K562 (cell line): ENCODE data around the gene BACE1. TPM values are rescaled to one million over a fixed set of nuclear protein-coding genes. Genes with fewer than 3 reads are reported as not detected.

Source experiments
- ATAC-seq: fragments of 200-7000 bp; cut with Tn5 transposase; 3 replicates; pipeline ENCODE4 v1.9.1; 2020; ENCODE audit warnings: moderate library complexity
- BruUV-seq: library from RNA; stranded (reverse); fragments of 400-500 nt; replicated peaks from 2 replicates; lab custom pipeline; 2021; lab: Mats Ljungman, UMichigan
- CTCF ChIA-PET: fragments of 300-600 bp; formaldehyde crosslinking; extraction: SDS; loops from one replicate; lab custom pipeline; 2021; ENCODE audit warnings: low intra/inter-chr PET ratio; lab: Yijun Ruan, JAX
- POLR2A ChIA-PET: fragments of 300-600, 350-650 bp; sonication (Branson Sonifier 250); formaldehyde crosslinking; extraction: SDS; loops from one replicate; lab custom pipeline; 2021; ENCODE audit warnings: antibody characterized with exemption, inconsistent platforms; lab: Yijun Ruan, JAX
- DNase-seq, 4 experiments: peaks; one replicate each; pipeline versions ENCODE4 v3.0.0 to v3.0.0-alpha.2; 2011 to 2018; ENCODE audit warnings: low spot score in 3 of 4, mixed read lengths in 3 of 4; ENCODE audit errors: extremely low read depth in 1 of 4
- FAIRE-seq: peaks from 2 replicates; lab custom pipeline; 2011; peaks lifted over from hg19 to GRCh38; lab: Jason Lieb, UNC
- H2AFZ ChIP-seq: 2 replicates; pipeline ENCODE4 v1.6.0; 2011; ENCODE audit warnings: low read depth, low read length, control low read depth, inconsistent platforms
- H3K27ac ChIP-seq: fragments of 200-600 bp; 3 replicates; pipeline ENCODE4 v1.8.0; 2011; ENCODE audit warnings: low read depth, mild to moderate bottlenecking, control low read depth, inconsistent platforms, low read length, moderate library complexity, mixed read lengths; ENCODE audit errors: extremely low read depth
- H3K27me3 ChIP-seq, 2 experiments: fragments of 300-600 bp in 1 of 2; 2 replicates in 1 of 2; 3 replicates in 1 of 2; pipeline versions ENCODE4 v1.6.0 to v1.8.0; 2011; ENCODE audit warnings: inconsistent platforms in 2 of 2, low read length in 2 of 2, mild to moderate bottlenecking in 1 of 2, mixed read lengths in 1 of 2, moderate library complexity in 1 of 2; ENCODE audit not compliant: control insufficient read depth in 2 of 2, insufficient read depth in 2 of 2
- H3K36me3 ChIP-seq: fragments of 300-600 bp; 3 replicates; pipeline ENCODE4 v1.8.0; 2011; ENCODE audit warnings: mild to moderate bottlenecking, low read length, inconsistent platforms; ENCODE audit not compliant: control insufficient read depth, insufficient read depth
- H3K4me1 ChIP-seq, 2 experiments: fragments of 200-600 bp in 1 of 2; replicated peaks in 1 of 2; 2 replicates in 1 of 2; 3 replicates in 1 of 2; pipeline versions ENCODE4 v1.5.1 to v1.8.0; 2011; ENCODE audit warnings: inconsistent platforms in 2 of 2, low read length in 2 of 2, mild to moderate bottlenecking in 1 of 2, mixed read lengths in 1 of 2, moderate library complexity in 1 of 2; ENCODE audit not compliant: control insufficient read depth in 2 of 2, insufficient read depth in 2 of 2
- H3K4me2 ChIP-seq: 2 replicates; pipeline ENCODE4 v1.6.1; 2011; ENCODE audit warnings: low read length, control low read depth, inconsistent platforms, mixed read lengths; ENCODE audit not compliant: insufficient read depth
- H3K4me3 ChIP-seq: fragments of 200-600 bp; sonication (generic), shearing (Covaris generic); 2 replicates; pipeline ENCODE4 v1.5.1; 2016; ENCODE audit warnings: control low read depth, inconsistent platforms
- H3K79me2 ChIP-seq: fragments of 200-600 bp; 3 replicates; pipeline ENCODE4 v1.8.0; 2011; ENCODE audit warnings: low read length, inconsistent platforms; ENCODE audit not compliant: control insufficient read depth, insufficient read depth
- H3K9ac ChIP-seq, 2 experiments: 2 replicates each; pipeline versions ENCODE4 v1.6.0 to v1.6.1; 2011; ENCODE audit warnings: low read depth in 2 of 2, low read length in 2 of 2, control low read depth in 1 of 2, inconsistent platforms in 1 of 2, mild to moderate bottlenecking in 1 of 2, mixed read lengths in 1 of 2; ENCODE audit not compliant: insufficient read depth in 1 of 2
- H3K9me1 ChIP-seq: one replicate; pipeline ENCODE4 v1.6.0; 2011; ENCODE audit warnings: inconsistent platforms, mild to moderate bottlenecking, low read length, moderate library complexity; ENCODE audit not compliant: control insufficient read depth, insufficient read depth
- H3K9me3 ChIP-seq: replicated peaks from 2 replicates; pipeline ENCODE4 v1.5.1; 2011; ENCODE audit warnings: low read depth, low read length, inconsistent platforms; ENCODE audit not compliant: control insufficient read depth, insufficient read depth
- H4K20me1 ChIP-seq: replicated peaks from 2 replicates; pipeline ENCODE4 v1.6.1; 2011; ENCODE audit warnings: low read length, inconsistent platforms, mixed read lengths; ENCODE audit not compliant: control insufficient read depth, insufficient read depth
- MCM3 ChIP-seq: fragments of 450-650 bp; IDR thresholded peaks from 2 replicates; pipeline ENCODE4 v1.6.1; 2016
- RBM14 ChIP-seq: fragments of 200-400 bp; formaldehyde crosslinking; IDR thresholded peaks from 2 replicates; pipeline ENCODE4 v1.6.1; 2018; ENCODE audit warnings: low read depth, mild to moderate bottlenecking, low read length, moderate library complexity, borderline replicate concordance; ENCODE audit not compliant: insufficient read depth
- SMAD2 ChIP-seq: fragments of 150-350 bp; IDR thresholded peaks from 2 replicates; pipeline ENCODE4 v1.6.1; 2014; ENCODE audit warnings: low read depth, mild to moderate bottlenecking, low read length
- SMAD3 ChIP-seq: fragments of 450-650 bp; formaldehyde crosslinking; conservative IDR thresholded peaks from 2 replicates; pipeline ENCODE4 v1.4.0; 2020; ENCODE audit warnings: mild to moderate bottlenecking
- SP1 ChIP-seq: sonication (generic); formaldehyde crosslinking; IDR thresholded peaks from 2 replicates; pipeline ENCODE4 v1.8.1; 2022; ENCODE audit warnings: mild to moderate bottlenecking, missing genetic modification reagents
- ZNF75A ChIP-seq: fragments of 450-650 bp; formaldehyde crosslinking; IDR thresholded peaks from 2 replicates; pipeline ENCODE4 v1.4.0; 2020; ENCODE audit warnings: mild to moderate bottlenecking
- WGBS: fragments of 100-300 bp; shearing (Covaris generic); methylation state at CpG from one replicate; pipeline ENCODE4 v1.1.6; 2016; ENCODE audit warnings: low coverage, mixed read lengths; ENCODE audit not compliant: insufficient coverage; ENCODE audit errors: missing lambda C conversion rate; 5-methylcytosine and 5-hydroxymethylcytosine counted together
- in situ Hi-C: fragments of 300-500 bp; cut with MboI; formaldehyde crosslinking; loops from 4 replicates; pipeline ENCODE4 v1.15.0; 2018; ENCODE audit warnings: inconsistent platforms, mixed read lengths
- intact Hi-C: fragments of 100-400 bp; cut with micrococcal nuclease; formaldehyde crosslinking; loops from 2 replicates; pipeline ENCODE4 v1.14.2; 2022
- polyA plus RNA-seq, 8 experiments: library from polyadenylated mRNA; depleted of rRNA in 4 of 8; stranded (reverse) in 5 of 8; unstranded in 3 of 8; fragments of >200 nt; fragmentation: Nextera tagmentation in 2 of 8; fragmentation: Illumina TruSeq in 1 of 8; extraction: Ambion mirVana in 2 of 8; extraction: Trizol in 1 of 8; gene quantifications; 2 replicates each; pipeline versions ENCODE4 v1.2.1 to v1.2.3, GENCODE V29; 2011 to 2014; ENCODE audit warnings: inconsistent platforms in 1 of 8, missing spikeins in 1 of 8
- total RNA-seq, 7 experiments: library from RNA; depleted of rRNA in 6 of 7; stranded (reverse); fragments of >200 nt in 6 of 7; fragmentation: Illumina TruSeq in 2 of 7; extraction: Trizol in 2 of 7; gene quantifications; 2 replicates each; pipeline versions ENCODE4 v1.2.1 to v1.2.3, GENCODE V29; 2011 to 2021; ENCODE audit warnings: low replicate concordance in 1 of 7
- TF ChIP-seq, protein P1 (sequence below), 3 experiments: IDR thresholded peaks in 2 of 3; conservative IDR thresholded peaks in 1 of 3; 2 replicates each; pipeline ENCODE4 v1.5.1; 2011 to 2012; ENCODE audit warnings: low read length in 3 of 3, mild to moderate bottlenecking in 3 of 3, control low read depth in 2 of 3, improper control_type of control experiment in 1 of 3, inconsistent platforms in 1 of 3, low read depth in 1 of 3, mixed read lengths in 1 of 3, moderate library complexity in 1 of 3; ENCODE audit not compliant: insufficient read depth in 2 of 3

The BACE1 gene
- total and polyA plus RNA-seq, 9 of the 15 experiments (the other 6 are each of a cell fraction or from before 2014, with no cell fraction given) = 0.01 to 0.25 (median 0.16) TPM; not detected in 5

DNA sequence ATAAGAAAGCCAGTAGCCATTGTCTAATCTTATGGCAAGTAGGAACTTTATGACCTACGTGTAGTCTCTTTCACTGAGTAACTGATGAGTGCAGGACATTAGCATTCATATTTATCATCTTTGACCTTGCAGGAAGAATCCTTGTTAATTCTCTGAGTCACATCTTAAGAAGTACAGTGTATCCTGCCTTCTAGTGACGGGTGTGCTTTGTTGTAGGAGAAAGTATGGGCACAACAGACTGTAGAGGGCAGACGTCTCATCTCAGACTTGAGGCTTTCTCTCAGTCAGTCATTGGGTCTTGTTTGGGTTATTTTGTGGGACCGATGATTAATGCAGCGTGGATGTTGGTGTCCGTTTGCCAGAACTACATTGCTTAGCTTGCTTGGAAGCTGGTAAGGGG is 76.8 kb downstream of the BACE1 start:
- FAIRE-seq (no peak), DNase-seq (no peak), ATAC-seq (peak; percentile 38; the same call in 1 of the 3 replicates)
- TF ChIP-seq, protein P1, sequence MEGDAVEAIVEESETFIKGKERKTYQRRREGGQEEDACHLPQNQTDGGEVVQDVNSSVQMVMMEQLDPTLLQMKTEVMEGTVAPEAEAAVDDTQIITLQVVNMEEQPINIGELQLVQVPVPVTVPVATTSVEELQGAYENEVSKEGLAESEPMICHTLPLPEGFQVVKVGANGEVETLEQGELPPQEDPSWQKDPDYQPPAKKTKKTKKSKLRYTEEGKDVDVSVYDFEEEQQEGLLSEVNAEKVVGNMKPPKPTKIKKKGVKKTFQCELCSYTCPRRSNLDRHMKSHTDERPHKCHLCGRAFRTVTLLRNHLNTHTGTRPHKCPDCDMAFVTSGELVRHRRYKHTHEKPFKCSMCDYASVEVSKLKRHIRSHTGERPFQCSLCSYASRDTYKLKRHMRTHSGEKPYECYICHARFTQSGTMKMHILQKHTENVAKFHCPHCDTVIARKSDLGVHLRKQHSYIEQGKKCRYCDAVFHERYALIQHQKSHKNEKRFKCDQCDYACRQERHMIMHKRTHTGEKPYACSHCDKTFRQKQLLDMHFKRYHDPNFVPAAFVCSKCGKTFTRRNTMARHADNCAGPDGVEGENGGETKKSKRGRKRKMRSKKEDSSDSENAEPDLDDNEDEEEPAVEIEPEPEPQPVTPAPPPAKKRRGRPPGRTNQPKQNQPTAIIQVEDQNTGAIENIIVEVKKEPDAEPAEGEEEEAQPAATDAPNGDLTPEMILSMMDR (IDR thresholded peaks at IDR 0.05 in 2 of 3, conservative IDR thresholded peaks at IDR 0.05 in 1 of 3; ENCODE audit: insufficient read depth in 2 of 3, low read depth in 1 of 3, low read length in 3 of 3) = 0 out of 6 replicates have a peak, but pooled peaks of 1 of the 3 experiments have one; percentile 17
- TF ChIP-seq RBM14 (no peak), ZNF75A (CRISPR knock-in tag) (no peak), SMAD3 (CRISPR knock-in tag) (no peak), SP1 (CRISPR knock-in tag) (no peak), MCM3 (no peak), SMAD2 (no peak)
- POLR2A ChIA-PET = interaction anchor here (1.0 kb wide), 1 partner anchor 86 kb away, joined by 3 read pairs; no protein-coding TSS in a partner anchor
- H3K79me2 ChIP-seq = peaks cover 3% of the 10 kb centered on the region; the same call in 1 of the 3 replicates
- no peaks in the 10 kb centered on the region for H4K20me1 ChIP-seq
- H3K4me1 ChIP-seq = no peaks in the 10 kb centered on the region
- CTCF ChIA-PET = no interaction called here
- in situ Hi-C loops = loop anchor here (25.0 kb wide), 1 partner anchor 727 kb away; no protein-coding TSS in a partner anchor
- H3K4me3 ChIP-seq = no peak overlapping the region
- H3K27ac ChIP-seq = no peak overlapping the region
- no TSS peak for BruUV-seq
- WGBS = 72% methylated on average over 6 of the region's 6 CpGs
- no peak overlapping the region for H2AFZ ChIP-seq
- no peaks in the 10 kb centered on the region for H3K9me1 ChIP-seq
- no peaks in the 10 kb centered on the region for H3K9me3 ChIP-seq
- peaks cover 50% of the 10 kb centered on the region; the same call in 2 of the 3 replicates for H3K36me3 ChIP-seq
- H3K4me2 ChIP-seq = no peak overlapping the region
- intact Hi-C loops = no loop called here
- H3K27me3 ChIP-seq = no peaks in the 10 kb centered on the region
- H3K9ac ChIP-seq = no peak overlapping the region
